ENCODE results near the gene CDKL2.
"Not testable (repeated sequence)": the region's sequence is repeated elsewhere in the genome, so short reads cannot be mapped to it uniquely, and the experiment has no call there.

The CDKL2 gene

GRCh38 chr4:75672461-75673026 lies 42.2 kb upstream of the CDKL2 start:
- Histone ChIP-seq H2AFZ (ENCODE audit: low read depth, low read length) (peak overlapping the region; percentile 74), H4K20me1 (ENCODE audit: insufficient read depth, low read length) (peaks cover 49% of the 10 kb centered on the region), H3K4me2 (ENCODE audit: insufficient read depth, low read length) (peak overlapping the region; percentile 84), H3K27me3 (ENCODE audit: insufficient read depth, low read length, poor library complexity) (no peaks in the 10 kb centered on the region), H3K79me2 (ENCODE audit: insufficient read depth, low read length) (peaks cover 67% of the 10 kb centered on the region), H3K36me3 (ENCODE audit: insufficient read depth, low read length) (peaks cover 4% of the 10 kb centered on the region; the same call in 1 of the 2 replicates), H3K27ac (ENCODE audit: low read length) (peak overlapping the region; percentile 93), H3K9me3 (ENCODE audit: insufficient read depth, low read length, severe bottlenecking) (no peaks in the 10 kb centered on the region), H3K9ac (ENCODE audit: low read depth, low read length) (peak overlapping the region; percentile 88), H3K4me1 (ENCODE audit: insufficient read depth, low read length) (peaks cover 46% of the 10 kb centered on the region), H3K4me3 (ENCODE audit: low read depth in 1 of 2, low read length in 2 of 2) (peak overlapping the region; percentile 59 to 75)
- ATAC-seq (ENCODE audit: insufficient read depth, low read depth) (peak; percentile 39), DNase-seq (peak; percentile 80)
- TF ChIP-seq EZH2 (IDR thresholded peaks at IDR 0.05; ENCODE audit: borderline replicate concordance, low read depth, low read length, severe bottlenecking): no peak
- TF ChIP-seq, protein P1, sequence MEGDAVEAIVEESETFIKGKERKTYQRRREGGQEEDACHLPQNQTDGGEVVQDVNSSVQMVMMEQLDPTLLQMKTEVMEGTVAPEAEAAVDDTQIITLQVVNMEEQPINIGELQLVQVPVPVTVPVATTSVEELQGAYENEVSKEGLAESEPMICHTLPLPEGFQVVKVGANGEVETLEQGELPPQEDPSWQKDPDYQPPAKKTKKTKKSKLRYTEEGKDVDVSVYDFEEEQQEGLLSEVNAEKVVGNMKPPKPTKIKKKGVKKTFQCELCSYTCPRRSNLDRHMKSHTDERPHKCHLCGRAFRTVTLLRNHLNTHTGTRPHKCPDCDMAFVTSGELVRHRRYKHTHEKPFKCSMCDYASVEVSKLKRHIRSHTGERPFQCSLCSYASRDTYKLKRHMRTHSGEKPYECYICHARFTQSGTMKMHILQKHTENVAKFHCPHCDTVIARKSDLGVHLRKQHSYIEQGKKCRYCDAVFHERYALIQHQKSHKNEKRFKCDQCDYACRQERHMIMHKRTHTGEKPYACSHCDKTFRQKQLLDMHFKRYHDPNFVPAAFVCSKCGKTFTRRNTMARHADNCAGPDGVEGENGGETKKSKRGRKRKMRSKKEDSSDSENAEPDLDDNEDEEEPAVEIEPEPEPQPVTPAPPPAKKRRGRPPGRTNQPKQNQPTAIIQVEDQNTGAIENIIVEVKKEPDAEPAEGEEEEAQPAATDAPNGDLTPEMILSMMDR (IDR thresholded peaks at IDR 0.05; ENCODE audit: borderline replicate concordance, extremely low read depth, low read length, poor library complexity, severe bottlenecking): no peak

DNA sequence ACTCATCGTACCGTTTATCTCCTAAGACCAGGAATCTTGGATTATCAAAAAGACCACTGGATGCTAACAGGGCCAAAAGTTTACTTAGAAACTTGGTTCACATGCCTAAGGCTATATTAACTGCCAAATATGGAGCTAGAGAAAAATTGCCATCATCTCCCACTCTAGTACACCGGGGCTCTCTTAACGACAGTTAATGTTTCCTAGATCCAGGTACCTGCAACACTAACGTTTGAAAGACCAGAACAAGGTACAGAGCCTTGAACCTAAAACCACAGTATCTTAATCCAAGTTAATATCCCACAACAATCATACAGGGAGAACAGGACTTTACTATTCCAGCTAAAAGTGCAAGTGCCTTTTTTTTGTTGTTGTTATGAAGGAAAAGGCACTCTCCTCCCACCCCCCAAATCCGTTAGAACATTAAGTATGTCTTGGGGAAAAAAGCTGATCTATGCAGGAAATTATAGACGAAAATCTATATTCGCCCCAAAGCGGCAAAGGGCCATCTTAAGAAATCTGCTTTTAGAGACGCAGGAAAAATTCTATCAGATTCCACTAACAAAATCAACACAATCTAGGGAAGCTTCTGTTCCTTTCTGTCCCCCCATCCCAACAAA lies 41.6 kb upstream of the CDKL2 start:
- no peak for TF ChIP-seq EZH2 (IDR thresholded peaks at IDR 0.05; ENCODE audit: borderline replicate concordance, low read depth, low read length, severe bottlenecking)
- H3K79me2 ChIP-seq (ENCODE audit: insufficient read depth, low read length): peaks cover 73% of the 10 kb centered on the region
- H3K27me3 ChIP-seq (ENCODE audit: insufficient read depth, low read length, poor library complexity): no peaks in the 10 kb centered on the region
- H3K9ac ChIP-seq (ENCODE audit: low read depth, low read length): peak overlapping the region; percentile 88
- H3K4me3 ChIP-seq (ENCODE audit: low read depth in 1 of 2, low read length in 2 of 2): peak overlapping the region; percentile 59 to 75
- peaks cover 4% of the 10 kb centered on the region; the same call in 1 of the 2 replicates for H3K36me3 ChIP-seq (ENCODE audit: insufficient read depth, low read length)
- peak overlapping the region; percentile 74 for H2AFZ ChIP-seq (ENCODE audit: low read depth, low read length)
- H4K20me1 ChIP-seq (ENCODE audit: insufficient read depth, low read length): peaks cover 55% of the 10 kb centered on the region
- H3K4me2 ChIP-seq (ENCODE audit: insufficient read depth, low read length): peak overlapping the region; percentile 84
- no peak for ATAC-seq (ENCODE audit: insufficient read depth, low read depth)
- peak overlapping the region; percentile 93 for H3K27ac ChIP-seq (ENCODE audit: low read length)
- peaks cover 53% of the 10 kb centered on the region for H3K4me1 ChIP-seq (ENCODE audit: insufficient read depth, low read length)
- no peaks in the 10 kb centered on the region for H3K9me3 ChIP-seq (ENCODE audit: insufficient read depth, low read length, severe bottlenecking)
- no peak for DNase-seq

DNA sequence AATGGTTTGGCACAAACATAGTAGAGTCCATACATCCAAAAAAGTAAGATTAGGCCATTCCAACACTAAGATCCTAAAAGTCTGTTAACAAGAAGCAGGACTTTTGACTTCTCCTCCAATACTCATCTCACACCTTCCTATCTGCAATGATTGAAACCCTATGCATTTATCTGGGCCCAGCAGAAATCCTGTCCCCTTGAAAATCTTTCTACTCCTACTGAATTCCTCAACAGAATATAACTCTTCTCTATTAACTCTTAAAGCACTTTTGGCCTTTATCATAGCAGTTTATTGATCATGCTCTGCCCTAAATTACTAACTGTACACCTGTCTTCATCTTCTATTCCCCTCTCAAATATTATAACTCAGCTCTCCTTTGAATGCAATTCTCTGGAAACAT lies 38.3 kb upstream of the CDKL2 start:
- Histone ChIP-seq H3K9me3 (ENCODE audit: insufficient read depth, low read length, severe bottlenecking) (no peaks in the 10 kb centered on the region), H3K36me3 (ENCODE audit: insufficient read depth, low read length) (peaks cover 7% of the 10 kb centered on the region), H4K20me1 (ENCODE audit: insufficient read depth, low read length) (peaks cover 85% of the 10 kb centered on the region), H3K4me1 (ENCODE audit: insufficient read depth, low read length) (peaks cover 47% of the 10 kb centered on the region), H3K4me2 (ENCODE audit: insufficient read depth, low read length) (peak overlapping the region; percentile 84; the same call in 1 of the 2 replicates), H3K9ac (ENCODE audit: low read depth, low read length) (no peak overlapping the region), H2AFZ (ENCODE audit: low read depth, low read length) (no peak overlapping the region), H3K27ac (ENCODE audit: low read length) (no peak overlapping the region), H3K4me3 (ENCODE audit: low read depth in 1 of 2, low read length in 2 of 2) (peak overlapping the region in 1 of 2 experiments; percentile 11; a peak in 1 of 4 replicates), H3K79me2 (ENCODE audit: insufficient read depth, low read length) (peaks cover 98% of the 10 kb centered on the region), H3K27me3 (ENCODE audit: insufficient read depth, low read length, poor library complexity) (no peaks in the 10 kb centered on the region)
- no peak for ATAC-seq (ENCODE audit: insufficient read depth, low read depth)
- TF ChIP-seq, protein P1 (IDR thresholded peaks at IDR 0.05; ENCODE audit: borderline replicate concordance, extremely low read depth, low read length, poor library complexity, severe bottlenecking): no peak
- no peak for TF ChIP-seq EZH2 (IDR thresholded peaks at IDR 0.05; ENCODE audit: borderline replicate concordance, low read depth, low read length, severe bottlenecking)
- DNase-seq: no peak

DNA sequence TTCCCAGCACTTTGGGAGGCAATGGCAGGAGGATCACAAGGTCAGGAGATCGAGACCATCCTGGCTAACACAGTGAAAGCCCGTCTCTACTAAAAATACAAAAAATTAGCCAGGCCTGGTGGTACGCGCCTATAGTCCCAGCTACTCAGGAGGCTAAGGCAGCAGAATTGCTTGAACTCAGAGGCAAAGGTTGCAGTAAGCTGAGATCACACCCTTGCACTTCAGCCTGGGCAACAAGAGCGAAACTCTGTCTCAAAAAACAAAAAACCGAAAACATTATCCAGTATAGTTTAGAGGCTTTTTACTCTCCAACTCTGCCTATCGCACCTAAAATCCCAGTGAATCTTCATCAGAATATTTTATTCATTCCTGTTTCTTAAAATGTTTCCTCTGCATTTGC lies 37.3 kb upstream of the CDKL2 start:
- ATAC-seq (ENCODE audit: insufficient read depth, low read depth); H3K27ac ChIP-seq (ENCODE audit: low read length); H2AFZ ChIP-seq (ENCODE audit: low read depth, low read length); H3K27me3 ChIP-seq (ENCODE audit: insufficient read depth, low read length, poor library complexity); H3K4me3 ChIP-seq (ENCODE audit: low read depth in 1 of 2, low read length in 2 of 2); H3K9ac ChIP-seq (ENCODE audit: low read depth, low read length); H3K9me3 ChIP-seq (ENCODE audit: insufficient read depth, low read length, severe bottlenecking); DNase-seq: not testable (repeated sequence)
- peak overlapping the region; percentile 84; the same call in 1 of the 2 replicates for H3K4me2 ChIP-seq (ENCODE audit: insufficient read depth, low read length)
- H3K36me3 ChIP-seq (ENCODE audit: insufficient read depth, low read length): peaks cover 11% of the 10 kb centered on the region
- peaks cover 47% of the 10 kb centered on the region for H3K4me1 ChIP-seq (ENCODE audit: insufficient read depth, low read length)
- peaks cover 100% of the 10 kb centered on the region for H3K79me2 ChIP-seq (ENCODE audit: insufficient read depth, low read length)
- peaks cover 95% of the 10 kb centered on the region for H4K20me1 ChIP-seq (ENCODE audit: insufficient read depth, low read length)
